NCI-H526 (cell line): ENCODE measurements around the gene PLCG2.

Experiments used
- DNase-seq, 2 experiments: peaks; one replicate each; lab custom pipeline; 2025; lab: John Stamatoyannopoulos, UW

Gene PLCG2

GRCh38 chr16:81816351-81816750 is 37.3 kb downstream of the PLCG2 start:
- no peak for DNase-seq

DNA sequence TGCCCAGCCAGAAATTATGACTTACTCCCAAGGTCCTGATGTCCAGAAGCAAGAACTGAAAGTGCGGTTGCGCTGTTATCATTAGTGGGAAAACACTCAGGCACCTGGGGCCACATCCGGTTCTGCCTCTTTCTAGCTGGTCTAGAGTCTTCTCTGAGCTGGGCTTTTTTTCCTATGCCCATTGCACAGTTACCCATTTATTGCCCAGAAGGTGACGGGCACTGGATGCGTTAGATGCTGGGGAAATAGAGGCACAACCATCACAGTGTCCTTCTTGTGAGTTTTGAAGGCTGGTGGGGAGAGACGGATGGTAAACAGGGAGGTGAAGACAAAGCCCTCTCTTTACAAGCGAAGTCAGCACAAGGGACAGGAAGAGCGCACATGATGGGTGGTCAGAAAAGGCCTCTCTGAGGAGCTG is 37.7 kb downstream of the PLCG2 start:
- no peak for DNase-seq

- no peak for DNase-seq
These were observed 38.2 kb downstream of the PLCG2 start for GRCh38 chr16:81817296-81817695.

DNA sequence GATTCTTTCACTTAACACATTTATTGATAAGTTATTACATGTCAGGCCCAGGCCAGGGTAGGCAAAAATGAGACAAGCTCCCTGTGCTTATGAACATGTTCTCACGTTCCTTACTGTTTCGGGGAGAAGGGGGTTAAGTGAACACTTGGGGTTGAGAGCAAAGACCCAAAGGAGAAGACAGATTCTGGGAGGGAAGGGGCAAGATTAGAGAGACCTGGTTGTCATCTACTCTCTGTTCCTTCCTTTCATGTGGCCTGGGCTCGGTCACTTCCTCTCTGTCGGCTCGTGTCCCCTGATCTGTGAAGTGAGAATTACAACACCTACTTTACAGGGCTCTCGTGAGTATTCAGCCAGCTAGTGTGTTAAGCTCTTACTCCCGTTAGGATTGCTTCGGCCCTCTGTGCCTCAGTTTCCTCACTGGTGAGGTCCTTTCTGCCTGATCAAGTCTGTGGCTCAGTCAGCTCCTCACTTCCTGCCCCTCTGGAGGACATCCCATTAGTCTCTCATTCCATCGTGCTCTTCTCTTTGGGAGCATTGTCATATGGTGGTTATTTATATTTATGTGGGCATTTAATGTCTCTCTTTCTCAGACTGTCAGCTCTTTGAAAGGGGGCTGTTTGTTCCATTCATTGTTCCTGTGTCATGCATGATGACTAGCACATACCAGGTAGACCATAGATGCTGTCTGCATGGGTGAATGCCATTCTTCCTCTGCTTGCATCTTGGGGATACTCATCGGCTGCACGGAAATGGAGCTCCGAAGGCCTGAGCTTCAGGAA is 38.9 kb downstream of the PLCG2 start:
- DNase-seq: no peak

DNA sequence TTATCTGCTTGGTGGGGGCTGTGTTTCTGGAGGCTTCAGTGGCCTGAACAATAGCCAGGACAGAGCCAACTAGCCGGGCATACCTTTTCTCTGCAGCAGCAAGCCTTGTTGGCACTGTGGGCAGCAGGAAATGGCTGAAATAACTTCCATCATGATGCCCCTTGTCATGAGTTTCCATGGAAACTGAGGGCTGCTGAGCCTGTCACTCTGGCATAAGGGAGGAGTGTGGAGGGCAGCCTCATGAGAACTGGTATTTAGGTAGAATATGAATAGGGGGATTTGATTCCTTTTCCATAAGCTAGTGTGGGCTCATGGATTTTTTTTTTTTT is 39.4 kb downstream of the PLCG2 start:
- DNase-seq: no peak

- no peak for DNase-seq
These were observed 39.8 kb downstream of the PLCG2 start for GRCh38 chr16:81818905-81819304.

DNA sequence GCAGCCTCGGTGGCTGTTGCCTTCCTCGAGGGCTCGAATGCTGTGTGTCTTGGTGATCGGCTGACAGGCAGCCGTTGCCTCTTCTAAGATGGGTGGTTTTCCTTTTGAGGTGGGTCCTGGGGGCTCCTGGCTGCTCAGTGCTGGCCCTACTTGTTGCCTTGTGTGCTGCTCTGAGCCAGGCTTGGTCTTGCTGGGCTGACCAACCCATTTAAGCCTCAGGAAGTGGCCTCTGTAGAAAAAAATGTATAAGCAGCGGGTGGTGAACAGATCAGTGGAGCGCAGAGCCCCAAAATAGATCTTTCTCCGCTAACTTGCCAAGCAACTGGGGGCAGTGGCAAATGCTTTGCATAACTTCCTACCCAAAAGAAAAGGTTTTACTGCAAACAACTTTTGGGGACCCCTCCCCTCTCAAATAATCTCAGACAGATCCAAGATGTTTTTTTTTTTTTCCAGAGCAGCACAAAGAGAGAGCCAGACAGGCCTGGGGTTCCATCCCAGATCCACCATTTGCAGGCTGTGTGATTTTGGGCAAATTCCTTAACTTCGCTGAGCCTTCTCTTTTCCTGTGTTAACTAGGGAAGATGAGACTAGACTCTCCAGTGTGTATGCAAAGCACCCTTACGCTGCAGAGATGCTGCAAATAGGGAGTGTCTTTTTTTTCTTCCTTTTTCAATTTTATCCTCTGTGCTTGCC is 42.5 kb downstream of the PLCG2 start:
- DNase-seq: peak in 1 of 2 experiments; percentile 13

DNA sequence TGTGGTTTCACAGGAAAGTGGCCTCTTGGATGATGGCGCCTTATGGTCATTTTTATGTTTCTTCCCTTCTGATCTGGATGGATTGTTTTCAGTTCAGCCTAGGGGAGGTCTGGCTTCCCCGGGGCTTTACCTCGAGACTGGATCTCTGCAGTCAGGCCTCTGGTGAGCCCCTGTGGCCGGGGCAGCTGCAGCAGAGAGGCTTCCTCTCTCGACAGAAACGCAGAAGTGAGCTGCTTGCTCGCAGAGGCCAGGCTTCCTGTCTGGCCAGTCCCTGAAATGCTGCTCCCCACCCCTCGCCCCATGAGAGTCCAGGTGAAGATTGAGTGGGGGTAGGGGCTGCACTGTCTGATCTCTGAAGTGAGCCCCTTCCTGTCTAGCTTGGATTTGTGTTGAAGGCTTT is 44.0 kb downstream of the PLCG2 start:
- DNase-seq: no peak

DNA sequence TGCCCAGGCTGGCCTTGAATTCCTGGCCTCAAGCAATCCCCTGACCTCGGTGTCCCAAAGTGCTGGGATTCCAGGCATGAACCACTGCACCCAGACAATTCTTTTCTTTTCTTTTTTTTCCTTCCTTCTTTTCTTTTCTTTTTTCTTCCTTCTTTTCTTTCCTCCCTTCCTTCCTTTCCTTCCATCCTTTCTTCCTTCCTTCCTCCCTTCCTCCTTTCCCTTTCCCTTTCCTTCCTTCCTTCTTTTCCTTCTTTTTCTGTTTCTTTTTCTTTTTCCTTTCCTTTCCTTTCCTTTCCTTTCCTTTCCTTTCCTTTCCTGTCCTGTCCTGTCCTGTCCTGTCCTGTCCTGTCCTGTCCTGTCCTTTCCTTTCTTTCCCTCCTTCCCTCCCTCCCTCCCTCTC is 44.6 kb downstream of the PLCG2 start:
- DNase-seq: no peak

DNA sequence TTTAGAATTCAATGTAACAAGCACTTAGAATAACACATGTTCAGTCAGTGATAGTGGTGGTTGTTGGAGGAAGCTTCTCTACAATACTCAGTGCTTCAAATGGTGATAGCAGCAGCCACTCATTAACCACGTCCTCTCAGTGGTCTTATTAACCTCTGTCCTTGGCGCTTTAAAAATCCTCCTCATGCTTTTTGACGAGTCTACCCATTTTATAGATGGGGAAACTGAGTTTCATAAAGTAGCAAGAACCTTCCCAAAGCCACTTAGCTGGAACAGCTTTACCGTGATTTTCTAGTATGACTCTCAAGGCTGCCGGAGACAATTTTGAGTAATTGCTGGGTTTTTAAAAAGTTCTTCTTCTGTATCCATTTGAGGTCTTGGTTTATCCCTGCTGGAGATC is 47.4 kb downstream of the PLCG2 start:
- no peak for DNase-seq

GRCh38 chr16:81830845-81831540 is 51.9 kb downstream of the PLCG2 start:
- peak in 1 of 2 experiments; percentile 39 for DNase-seq

GRCh38 chr16:81831722-81832126 is 52.6 kb downstream of the PLCG2 start:
- peak; percentile 80 to 93 for DNase-seq

GRCh38 chr16:81832801-81833547 is 53.9 kb downstream of the PLCG2 start:
- no peak for DNase-seq

- no peak for DNase-seq
These were observed 54.7 kb downstream of the PLCG2 start for GRCh38 chr16:81833751-81834150.

GRCh38 chr16:81834868-81835267 is 55.8 kb downstream of the PLCG2 start:
- no peak for DNase-seq

DNA sequence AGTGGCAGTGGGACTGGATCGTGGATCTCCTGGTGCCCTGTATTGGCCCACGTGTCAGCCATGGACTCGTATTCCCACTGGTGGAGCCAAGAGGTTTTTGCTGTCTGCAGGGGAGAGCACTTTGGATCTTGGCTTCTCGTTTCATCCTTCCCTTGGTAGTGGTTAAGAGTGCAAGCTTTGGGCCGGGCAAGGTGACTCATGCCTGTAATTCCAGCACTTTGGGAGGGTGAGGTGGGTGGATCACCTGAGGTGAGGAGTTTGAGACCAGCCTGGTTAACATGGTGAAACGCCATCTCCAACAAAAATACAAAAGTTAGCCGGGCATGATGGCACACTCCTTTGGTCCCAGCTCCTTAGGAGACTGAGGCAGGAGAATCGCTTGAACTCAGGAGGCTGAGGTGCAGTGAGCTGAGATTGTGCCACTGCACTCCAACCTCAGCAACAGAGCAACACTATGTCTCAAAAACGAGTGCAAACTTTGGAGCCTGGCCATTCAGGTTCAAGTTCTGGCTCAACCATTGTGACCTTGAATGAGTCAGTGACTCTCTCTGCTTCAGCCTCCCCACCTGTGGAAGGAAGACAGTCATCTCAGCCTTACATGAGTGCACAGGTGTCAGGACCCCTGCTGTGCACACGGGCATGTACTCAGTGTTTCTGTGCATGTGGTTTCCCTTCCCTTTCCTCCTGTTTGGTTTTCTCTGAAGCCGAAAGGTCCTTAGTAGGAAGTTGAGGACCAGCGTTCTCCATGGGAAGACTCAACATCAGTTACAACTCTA is 57.4 kb downstream of the PLCG2 start:
- DNase-seq: no peak

GRCh38 chr16:81837312-81837751 is 58.2 kb downstream of the PLCG2 start:
- DNase-seq: no peak

DNA sequence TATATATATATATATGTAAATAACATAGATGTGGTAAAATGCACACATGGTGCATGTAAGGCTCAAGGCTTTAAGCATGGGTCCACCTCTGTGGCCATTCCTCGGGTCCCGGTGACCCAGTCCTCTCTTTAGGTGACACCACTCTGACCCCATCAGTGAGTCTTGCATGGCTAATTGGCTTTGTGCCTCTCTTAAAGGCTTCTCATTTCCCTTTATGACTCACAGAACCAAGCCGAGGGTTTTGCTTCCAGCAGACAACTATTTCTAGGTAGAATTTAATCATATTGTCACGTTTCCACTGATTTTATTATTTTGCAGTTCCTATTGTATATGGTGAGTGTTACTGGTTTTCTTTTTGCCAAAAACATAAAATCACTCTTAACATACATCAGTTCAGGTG is 59.7 kb downstream of the PLCG2 start:
- no peak for DNase-seq

GRCh38 chr16:81841722-81842121 is 62.6 kb downstream of the PLCG2 start:
- no peak for DNase-seq

DNA sequence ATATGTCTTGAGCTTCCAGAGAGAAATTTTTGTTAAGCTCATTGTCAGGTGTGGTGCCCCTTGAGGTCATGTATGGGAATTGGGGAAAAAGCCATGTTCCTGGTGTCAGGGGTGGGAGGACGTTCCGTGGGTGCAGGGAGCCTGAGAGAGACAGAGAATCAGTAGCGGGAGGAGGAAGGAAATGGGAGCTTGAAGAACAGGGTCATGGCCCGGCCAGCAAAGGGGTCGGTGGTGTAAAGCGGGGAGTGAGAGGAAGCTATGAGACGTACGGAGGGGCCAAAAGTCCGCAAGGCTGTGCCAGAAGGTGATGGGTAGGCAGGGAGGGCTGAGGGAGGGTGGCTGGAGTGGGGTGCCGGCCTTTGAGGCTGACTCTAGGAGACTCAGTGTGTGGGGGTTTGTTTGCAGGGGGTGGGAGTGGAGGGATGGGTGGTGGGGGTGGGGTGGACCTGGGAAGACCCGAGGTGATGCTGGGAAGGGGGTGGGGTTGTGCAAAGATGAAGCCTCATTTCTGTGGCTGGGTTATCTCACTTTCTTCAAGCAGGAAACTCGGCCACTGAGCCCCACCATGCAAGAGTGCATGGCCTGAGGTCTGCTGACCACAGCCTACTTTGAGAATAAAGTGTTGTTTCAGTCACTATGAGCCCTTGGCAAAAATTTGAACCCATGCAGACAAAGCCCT is 63.6 kb downstream of the PLCG2 start:
- no peak for DNase-seq

- no peak for DNase-seq
These were observed 64.1 kb downstream of the PLCG2 start for GRCh38 chr16:81843243-81843582.
